Hematopoietic multipotent progenitor cell (in vitro differentiated cells): ENCODE data around the gene VPS45. TPM values are rescaled to one million over a fixed set of nuclear protein-coding genes. Genes with fewer than 3 reads are reported as not detected.
A peak's percentile ranks its signal among the peaks of the same experiment; 100 is the strongest.
"Not testable (repeated sequence)": the region's sequence is repeated elsewhere in the genome, so short reads cannot be mapped to it uniquely, and the experiment has no call there.

Source experiments
- DNase-seq, 3 donors: peaks; one replicate each; pipeline ENCODE4 v3.0.0-alpha.2; 2011 to 2015; ENCODE audit warnings: low read depth in 2 of 3, low spot score in 2 of 3
- total RNA-seq: library from RNA; depleted of rRNA; stranded (reverse); fragments of >200 nt; gene quantifications from one replicate; pipeline ENCODE4 v1.2.3, GENCODE V29; 2012

The VPS45 gene, protein sequence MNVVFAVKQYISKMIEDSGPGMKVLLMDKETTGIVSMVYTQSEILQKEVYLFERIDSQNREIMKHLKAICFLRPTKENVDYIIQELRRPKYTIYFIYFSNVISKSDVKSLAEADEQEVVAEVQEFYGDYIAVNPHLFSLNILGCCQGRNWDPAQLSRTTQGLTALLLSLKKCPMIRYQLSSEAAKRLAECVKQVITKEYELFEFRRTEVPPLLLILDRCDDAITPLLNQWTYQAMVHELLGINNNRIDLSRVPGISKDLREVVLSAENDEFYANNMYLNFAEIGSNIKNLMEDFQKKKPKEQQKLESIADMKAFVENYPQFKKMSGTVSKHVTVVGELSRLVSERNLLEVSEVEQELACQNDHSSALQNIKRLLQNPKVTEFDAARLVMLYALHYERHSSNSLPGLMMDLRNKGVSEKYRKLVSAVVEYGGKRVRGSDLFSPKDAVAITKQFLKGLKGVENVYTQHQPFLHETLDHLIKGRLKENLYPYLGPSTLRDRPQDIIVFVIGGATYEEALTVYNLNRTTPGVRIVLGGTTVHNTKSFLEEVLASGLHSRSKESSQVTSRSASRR
- 11.3 TPM for total RNA-seq

DNA sequence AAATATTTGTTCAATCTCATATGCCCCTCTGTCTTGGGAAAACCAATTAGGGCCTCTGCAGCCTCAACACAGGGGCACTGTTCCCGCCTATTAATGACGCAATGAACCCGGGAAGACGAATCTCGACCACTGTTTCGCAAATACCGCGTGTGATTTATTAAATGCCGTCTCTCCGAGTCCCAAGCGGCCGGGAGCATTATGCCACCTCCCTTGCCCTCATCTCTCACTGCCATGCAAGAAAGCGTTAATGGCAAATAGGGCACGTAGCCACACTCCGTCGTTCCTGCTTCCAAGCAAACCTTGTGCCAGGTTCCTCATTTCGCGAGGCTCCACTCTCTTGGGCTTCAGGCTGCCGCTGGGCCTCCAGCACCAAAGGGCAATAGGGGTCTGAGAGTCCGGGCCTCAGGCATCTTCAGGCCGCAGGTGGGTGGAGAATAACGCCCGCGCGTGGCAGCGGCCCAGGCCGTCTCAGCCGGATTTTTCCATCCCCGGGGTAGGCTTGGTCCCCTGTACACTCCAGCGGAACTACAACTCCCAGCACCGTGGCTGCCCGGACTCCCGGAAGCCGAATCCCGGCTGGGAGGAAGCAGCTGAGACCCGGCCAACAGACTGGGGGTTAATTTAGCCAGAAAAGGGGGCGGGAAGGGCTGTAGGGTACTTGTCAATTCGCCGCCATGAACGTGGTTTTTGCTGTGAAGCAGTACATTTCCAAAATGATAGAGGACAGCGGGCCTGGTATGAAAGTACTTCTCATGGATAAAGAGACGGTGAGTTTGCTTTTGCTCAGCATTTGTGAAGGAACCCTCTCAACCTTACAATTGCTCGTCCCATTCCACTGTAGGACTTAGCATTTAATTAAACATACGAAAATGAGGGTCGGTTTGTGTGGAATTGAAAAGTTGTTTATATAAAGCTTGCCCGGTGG, at the start of gene VPS45:
Gene VPS45, plus strand, starts transcription at position 593 of the 925 bp plus-strand sequence. Its CDS starts 82 bp downstream, at position 675.
- DNase-seq, result peak; percentile 36 to 93 (median 89)

DNA sequence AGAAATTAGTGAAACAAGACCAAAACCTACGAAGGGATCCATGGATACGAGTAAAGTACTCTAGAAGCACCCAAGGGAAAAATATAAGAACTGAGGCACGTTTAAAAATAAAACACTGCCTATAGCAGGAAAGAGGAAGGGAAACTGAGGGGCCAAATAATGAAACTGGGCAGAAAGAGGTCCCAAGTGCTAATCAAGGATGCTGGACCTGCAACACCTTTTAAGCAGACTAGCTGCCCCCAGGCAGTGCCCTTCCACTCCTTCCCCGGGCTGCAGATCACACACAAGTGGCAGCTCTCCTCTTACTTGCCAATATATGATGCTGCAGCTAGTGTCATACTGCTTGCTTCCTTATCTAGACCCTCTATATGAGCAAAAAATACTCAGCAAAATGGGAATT, 49.4 kb upstream of the VPS45 start:
- DNase-seq, result no peak

DNA sequence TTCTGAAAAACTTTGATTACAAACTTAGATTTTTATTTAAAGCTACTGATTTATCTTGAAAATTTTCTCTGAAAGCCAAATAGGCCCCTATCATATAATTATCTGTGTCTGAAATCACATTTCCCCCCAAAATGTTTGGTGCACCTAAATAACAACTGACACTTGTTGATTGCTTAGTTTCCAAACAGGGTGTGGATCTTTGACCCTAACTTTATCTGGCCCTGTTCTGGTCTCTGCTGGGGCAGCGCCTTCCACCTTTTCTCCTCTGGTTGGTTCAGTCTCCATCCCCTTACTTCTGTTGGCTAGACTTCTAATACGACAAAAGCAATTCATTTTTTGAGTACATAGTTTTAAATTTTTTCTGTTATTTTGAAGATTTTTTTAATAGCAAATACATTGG, 46.9 kb upstream of the VPS45 start:
- no peak for DNase-seq

DNA sequence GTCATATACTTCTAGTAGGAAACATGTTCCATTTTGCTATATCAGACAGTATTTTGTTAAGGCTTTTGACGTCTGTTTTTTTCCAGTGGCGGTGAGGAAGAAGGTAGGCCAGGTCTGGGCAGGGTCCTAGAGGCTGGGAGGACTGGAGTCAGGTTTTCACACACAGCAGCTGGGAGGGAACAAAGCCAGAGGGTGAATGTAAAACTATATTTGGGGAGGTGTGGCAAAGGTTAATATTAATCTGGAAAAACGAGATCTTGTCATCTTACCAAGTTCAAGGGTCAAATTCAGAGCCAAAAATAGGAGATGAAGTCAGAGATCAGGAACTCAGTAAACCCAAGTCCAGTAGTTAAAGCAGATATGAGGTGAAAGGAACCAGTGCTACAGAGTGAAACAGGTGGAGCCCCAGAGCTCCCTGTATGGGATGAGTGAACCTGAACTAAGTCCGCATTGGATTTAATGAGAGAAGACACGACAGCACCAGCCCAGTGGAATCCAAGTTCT, 46.3 kb upstream of the VPS45 start:
- no peak for DNase-seq

DNA sequence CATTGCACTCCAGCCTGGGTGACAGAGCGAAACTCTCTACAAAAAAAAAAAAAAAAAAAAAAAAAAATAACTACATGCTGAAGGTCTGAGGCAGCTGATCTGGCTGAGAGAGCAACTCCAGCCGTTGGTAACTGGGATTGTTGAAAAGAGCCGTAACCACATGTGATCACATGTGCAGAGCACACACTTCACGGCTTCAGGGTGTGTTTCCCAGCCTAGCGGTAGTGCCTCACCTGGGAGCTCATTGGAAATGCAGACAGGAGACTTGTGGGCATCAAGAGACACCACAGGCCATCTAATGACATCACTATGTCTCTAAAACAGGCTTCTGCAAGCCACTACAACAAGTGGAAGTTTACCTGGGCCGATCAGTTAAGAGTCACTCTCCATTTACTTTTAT, 45.2 kb upstream of the VPS45 start:
- DNase-seq, result no peak

DNA sequence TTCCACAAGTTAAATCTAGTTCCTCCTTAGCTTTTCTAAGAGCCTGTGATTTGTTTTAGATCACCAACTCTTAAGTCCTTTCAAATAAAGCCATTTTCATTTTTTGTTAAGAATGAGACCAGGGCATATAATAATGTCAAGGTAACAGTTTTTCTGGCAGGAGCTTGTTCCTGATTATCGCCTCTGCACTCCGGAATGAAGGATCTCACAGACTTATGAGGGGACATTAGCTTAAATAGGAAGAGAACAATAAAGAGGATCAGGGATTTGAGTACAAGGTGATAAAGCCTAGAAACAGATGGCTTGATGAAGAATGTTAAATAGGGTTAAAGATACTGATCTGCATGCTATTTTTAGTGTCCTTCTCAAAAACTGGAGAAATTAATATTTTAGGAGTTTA, 43.4 kb upstream of the VPS45 start:
- DNase-seq, result no peak

DNA sequence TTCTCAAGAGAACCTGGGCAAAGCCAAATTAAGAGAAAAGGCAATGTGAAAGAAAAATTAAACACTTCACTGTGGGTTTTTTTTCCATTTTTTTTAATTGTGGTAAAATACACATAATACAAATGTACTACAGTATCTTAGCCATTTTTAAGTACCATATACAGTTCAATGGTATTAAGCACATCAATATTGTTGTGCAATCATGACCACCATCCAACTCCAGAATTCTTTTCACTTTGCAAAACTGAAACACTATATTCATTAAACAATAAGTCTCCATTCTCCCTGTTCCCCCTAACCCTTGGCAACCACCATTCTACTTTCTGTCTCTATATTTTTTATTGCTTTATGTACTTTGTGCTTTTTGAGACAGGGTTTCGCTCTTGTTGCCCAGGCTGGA, 39.3 kb upstream of the VPS45 start:
- DNase-seq, result no peak

DNA sequence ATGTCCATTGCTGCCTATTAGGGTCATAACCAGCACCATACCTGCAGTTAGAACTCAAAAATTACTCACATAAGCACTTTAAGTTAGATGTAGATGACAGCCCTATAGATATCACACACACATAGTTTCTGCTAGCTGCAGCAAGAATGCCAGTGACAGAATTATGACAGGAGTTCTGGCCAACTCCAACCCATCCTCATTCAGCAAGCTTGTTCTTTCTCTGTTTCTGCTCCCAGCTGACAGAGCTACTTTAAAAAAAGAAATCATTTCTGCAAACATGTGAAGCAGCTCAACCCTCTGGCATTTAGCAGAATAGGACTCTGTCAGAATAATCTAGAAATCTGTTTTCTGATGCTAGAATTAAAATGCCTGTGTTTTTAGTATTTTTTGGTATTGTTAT, 33.2 kb upstream of the VPS45 start:
- DNase-seq, result no peak

DNA sequence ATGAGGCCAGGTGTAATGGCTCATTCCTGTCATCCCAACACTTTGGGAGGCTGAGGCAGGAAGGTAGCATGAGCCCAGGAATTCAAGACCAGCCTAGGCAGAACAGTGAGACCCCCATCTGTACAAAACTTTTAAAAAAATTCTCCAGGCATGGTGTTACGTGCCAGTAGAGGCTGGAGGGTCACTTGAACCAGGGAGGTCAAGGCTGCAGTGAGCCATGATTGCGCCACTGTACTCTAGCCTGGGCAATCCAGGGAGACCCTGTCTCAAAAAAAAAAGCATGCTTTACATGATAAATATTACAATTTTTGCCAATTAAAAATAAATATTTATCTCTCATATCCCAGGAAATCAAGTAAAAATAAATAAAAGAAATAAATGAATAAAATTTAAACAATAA, 17.6 kb upstream of the VPS45 start:
- DNase-seq, result no peak

DNA sequence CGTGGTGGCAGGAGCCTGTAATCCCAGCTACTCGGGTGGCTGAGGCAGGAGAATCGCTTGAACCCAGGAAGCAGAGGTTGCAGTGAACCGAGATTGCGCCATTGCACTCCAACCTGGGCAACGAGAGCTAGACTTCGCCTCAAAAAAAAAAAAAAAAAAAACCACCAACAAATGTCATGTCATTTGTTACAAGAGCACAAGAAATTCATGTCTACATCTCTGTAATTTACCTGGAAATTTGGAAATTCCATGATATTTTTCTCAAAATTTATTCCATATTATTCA, 16.5 kb upstream of the VPS45 start:
- no peak for DNase-seq

DNA sequence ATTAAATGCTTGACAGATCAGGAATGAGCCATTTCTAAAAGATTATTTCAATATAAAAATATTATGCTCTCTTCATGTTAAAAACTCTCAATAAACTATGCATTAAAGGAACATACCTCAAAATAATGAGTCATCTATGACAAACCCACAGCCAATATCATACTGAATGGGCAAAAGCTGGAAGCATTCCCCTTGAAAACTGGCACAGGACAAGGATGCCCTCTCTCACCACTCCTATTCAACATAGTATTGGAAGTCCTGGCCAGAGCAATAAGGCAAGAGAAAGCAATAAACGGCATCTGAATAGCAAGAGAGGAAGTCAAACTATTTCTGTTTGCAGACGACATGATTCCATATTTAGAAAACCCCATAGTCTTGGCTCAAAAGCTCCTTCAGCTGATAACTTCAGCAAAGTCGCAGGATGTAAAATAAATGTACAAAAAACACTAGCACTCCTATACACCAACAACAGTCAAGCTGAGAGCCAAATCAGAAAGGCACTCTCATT, 15.6 kb upstream of the VPS45 start:
- not testable (repeated sequence) for DNase-seq

DNA sequence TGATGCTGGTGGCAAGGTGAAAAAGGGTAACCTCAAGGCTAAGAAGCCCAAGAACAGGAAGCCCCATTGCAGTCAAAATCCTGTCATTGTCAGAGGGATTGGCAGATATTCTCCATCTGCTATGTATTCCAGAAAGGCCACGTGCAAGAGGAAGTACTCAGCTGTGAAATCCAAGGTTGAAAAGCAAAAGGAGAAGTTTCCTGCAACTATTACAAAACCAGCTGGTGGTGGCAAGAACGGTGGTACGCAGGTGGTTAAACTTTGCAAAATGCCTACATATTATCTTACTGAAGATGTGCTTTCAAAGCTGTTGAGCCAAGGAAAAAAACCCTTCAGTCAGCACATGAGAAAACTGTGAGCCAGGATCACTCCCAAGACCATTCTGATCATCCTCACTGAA, 13.7 kb upstream of the VPS45 start:
- peak in 1 of 3 donors; percentile 50 for DNase-seq

DNA sequence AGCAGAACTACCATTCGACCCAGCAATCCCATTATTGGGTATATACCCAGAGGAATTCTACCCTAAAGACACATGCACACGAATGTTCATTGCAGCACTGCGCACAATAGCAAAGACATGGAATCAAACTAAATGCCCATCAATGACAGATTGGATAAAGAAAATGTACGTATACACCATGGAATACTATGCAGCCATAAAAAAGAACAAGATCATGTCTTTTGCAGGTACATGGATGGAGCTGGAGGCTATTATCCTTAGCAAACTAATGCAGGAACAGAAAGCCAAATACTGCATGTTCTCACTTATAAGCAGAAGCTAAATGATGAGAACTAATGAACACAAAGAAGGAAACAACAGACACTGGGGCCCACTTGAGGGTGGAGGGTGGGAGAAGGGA, 12.1 kb upstream of the VPS45 start:
- not testable (repeated sequence) for DNase-seq

DNA sequence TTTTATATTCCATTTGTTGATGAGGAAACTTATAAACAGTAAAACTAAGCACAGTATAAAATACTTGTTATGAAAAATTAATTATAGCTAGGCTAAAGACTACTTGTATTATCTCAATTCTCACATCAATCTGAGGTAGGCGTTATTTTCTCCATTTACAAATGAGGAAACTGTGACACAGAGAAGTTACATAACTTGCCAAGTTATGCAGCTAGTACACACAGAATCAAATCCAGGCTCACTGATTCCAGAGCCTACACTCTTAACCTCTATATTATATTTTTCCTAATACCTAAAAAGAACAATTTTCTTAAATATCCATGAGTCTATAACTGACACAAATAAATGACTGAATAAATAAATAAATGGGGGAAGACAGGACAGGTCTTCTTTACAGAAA, 11.2 kb upstream of the VPS45 start:
- no peak for DNase-seq

DNA sequence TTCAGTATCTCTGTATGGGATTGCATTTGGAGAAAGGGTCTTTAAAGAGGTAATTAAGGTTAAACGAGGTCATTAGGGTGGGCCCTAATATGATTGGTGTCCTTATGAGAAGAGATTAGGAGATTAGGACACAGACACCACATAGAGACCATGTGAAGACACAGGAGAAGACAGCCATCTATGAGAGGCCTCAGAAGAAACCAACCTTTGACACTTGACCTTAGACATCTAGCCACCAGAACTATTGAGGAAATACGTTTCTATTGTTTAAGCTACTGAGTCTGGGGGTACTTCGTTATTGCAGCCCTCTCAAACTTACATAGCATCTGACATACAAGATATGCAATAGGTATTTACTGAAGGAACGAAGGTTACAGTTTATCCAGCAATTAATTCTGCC, 7.3 kb upstream of the VPS45 start:
- DNase-seq, result no peak

DNA sequence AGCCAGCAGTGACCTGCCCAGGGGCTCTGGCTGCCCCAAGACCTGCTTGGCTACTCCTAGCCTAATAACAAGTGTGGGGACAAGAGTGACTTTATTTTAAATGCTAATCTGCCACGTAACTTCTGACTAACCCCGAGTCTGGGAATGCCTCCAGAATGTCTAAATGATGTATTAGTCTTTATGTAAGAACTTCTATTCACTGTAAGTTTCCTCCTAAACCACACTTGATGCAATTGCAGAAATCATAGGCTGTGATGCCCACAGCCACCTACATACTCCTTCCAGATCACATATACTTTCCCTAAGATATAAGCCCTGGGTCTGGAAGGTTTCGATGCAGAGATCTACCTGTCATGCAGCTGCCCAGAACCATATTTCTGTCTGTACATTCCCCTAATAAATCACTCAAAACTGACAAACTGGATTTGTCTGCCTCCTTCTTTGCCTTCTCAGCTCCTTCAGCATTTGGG, 5.9 kb upstream of the VPS45 start:
- DNase-seq, result peak in 1 of 3 donors; percentile 58

DNA sequence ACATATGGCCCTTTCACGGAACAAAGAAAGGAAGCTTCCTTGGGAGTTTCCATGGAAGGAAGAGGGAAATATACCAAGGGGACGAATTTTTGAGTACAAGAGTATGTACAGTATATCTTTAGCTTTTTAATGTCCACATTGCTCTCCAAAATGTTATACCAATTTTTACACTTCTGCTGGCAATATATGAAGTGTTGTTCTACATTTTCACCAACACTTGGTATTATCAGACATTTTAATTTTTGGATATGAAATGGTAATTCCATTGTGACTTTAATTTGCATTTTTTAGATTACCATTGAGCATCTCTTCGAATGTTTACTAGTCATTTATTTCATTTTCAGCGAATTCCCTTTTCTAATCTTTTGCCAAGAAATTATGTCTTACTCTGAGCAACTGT, 5.5 kb upstream of the VPS45 start:
- DNase-seq, result no peak

DNA sequence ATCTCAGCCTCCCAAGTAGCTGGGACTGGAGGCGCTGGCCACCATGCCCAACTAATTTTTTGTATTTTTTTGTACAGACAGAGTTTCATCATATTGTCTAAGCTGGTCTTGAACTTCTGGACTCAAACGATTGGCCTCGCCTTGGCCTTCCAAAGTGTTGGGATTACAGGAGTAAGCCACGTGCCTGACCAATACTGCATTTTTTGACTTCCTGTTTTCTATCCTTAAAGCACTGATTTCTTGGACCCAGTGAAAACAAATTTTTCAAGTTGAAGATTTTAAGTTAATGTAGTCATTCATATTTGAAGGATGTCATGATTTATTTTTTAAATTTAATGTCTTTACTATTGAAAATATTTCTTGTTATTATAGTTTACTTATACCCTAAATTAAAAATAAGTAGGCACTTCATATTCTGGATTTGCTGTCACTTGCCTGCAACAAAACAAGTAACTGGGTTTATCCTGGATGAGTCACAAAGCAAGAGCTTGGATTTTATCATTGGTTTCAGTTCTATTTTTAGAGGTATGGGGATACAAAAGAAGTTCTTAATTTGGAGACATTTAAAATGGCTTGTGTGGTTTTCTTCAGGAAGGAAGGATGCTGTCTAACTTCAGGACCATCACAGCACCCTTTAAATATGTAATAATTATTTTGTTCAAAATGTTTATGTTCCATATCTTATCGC, 2.2 kb upstream of the VPS45 start:
- DNase-seq, result no peak

DNA sequence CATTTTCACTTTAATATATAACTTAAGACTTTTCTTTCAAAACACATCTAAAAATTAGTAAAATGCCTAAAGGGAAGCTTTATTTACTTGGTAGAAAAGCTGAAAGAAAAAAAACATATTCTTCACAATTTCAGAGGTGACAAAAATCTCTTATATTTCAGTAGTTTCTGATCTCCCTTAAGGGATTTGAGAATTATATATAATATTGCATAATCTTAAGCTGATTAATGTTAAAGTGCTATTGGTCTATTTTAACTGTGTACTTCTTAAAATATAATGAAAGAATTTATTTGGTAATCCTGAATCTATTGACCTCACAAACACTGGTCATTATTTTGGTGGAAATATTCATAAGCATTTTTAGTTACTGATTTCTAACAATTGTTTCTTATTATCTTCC, 1.2 kb upstream of the VPS45 start:
- DNase-seq, result no peak

DNA sequence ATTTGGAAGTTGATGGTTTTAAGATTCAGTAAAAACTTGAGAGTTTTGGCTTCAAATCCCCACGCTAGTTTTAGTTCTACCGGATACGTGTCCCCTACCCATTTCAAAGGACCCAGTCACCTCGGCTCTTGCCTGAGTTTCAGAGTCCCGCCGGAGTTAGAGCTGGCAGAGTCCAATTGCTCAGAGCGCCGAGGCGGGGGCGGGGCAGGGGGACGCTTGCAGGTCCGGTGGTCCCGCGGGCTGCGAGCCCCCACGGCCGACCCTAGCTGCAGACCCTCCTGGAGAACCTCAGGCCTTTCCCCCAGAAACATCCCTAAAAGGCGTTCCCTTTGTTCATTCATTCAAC, 765 bp upstream of the VPS45 start:
- no peak for DNase-seq

DNA sequence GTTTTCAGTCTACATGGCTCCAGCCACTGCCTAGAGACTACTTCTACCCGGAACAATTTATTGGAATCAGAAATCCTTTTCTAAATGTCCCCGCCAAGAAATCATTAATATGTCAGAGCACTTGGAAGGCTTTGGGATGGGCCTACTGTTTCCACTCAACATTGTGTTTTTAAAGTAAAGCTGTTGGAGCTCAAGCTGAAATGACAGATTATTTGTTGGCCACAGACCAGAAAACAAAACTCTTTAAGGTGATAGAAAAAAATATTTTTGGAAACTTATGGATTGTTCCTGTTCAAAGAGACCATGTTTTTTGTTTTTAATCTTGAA, 496 bp downstream of the VPS45 start:
- DNase-seq, result no peak
